CD4-positive, alpha-beta T cell treated with Interleukin-1 beta for 1 hour (primary cell): ENCODE results near the gene TOM1L2.
"Not testable (repeated sequence)": the region's sequence is repeated elsewhere in the genome, so short reads cannot be mapped to it uniquely, and the experiment has no call there.

Experiments
- DNase-seq, 2 donors: peaks; one replicate each; pipeline ENCODE4 v3.0.0-alpha.2; 2020 to 2022

TOM1L2 gene

GRCh38 chr17:17970699-17971430, 1.3 kb downstream of the TOM1L2 start:
- DNase-seq: no peak

- no peak for DNase-seq
Measured at GRCh38 chr17:17966399-17966798, 5.8 kb downstream of the TOM1L2 start.

- no peak for DNase-seq
Measured at GRCh38 chr17:17965152-17965721, 7.0 kb downstream of the TOM1L2 start.

GRCh38 chr17:17964710-17965109, 7.5 kb downstream of the TOM1L2 start:
- no peak for DNase-seq

GRCh38 chr17:17963694-17964436, 8.3 kb downstream of the TOM1L2 start:
- DNase-seq: no peak

GRCh38 chr17:17963066-17963465, 9.1 kb downstream of the TOM1L2 start:
- DNase-seq: no peak

GRCh38 chr17:17960500-17961030, 11.6 kb downstream of the TOM1L2 start:
- DNase-seq: no peak

- DNase-seq: peak in 1 of 2 donors; percentile 43
Measured at GRCh38 chr17:17959520-17960361, 12.5 kb downstream of the TOM1L2 start.

- no peak for DNase-seq
Measured at GRCh38 chr17:17958982-17959381, 13.2 kb downstream of the TOM1L2 start.

GRCh38 chr17:17957584-17957916, 14.7 kb downstream of the TOM1L2 start:
- no peak for DNase-seq

- not testable (repeated sequence) for DNase-seq
Measured at GRCh38 chr17:17955790-17956341, 16.3 kb downstream of the TOM1L2 start.

GRCh38 chr17:17954079-17954478, 18.1 kb downstream of the TOM1L2 start:
- no peak for DNase-seq

- no peak for DNase-seq
Measured at GRCh38 chr17:17952691-17953090, 19.5 kb downstream of the TOM1L2 start.

GRCh38 chr17:17951524-17951923, 20.7 kb downstream of the TOM1L2 start:
- no peak for DNase-seq

- DNase-seq: no peak
Measured at GRCh38 chr17:17950806-17951205, 21.4 kb downstream of the TOM1L2 start.

GRCh38 chr17:17950347-17950746, 21.9 kb downstream of the TOM1L2 start:
- DNase-seq: no peak

- DNase-seq: no peak
Measured at GRCh38 chr17:17947966-17948365, 24.2 kb downstream of the TOM1L2 start.

GRCh38 chr17:17947309-17947708, 24.9 kb downstream of the TOM1L2 start:
- DNase-seq: no peak

- DNase-seq: no peak
Measured at GRCh38 chr17:17946093-17946492, 26.1 kb downstream of the TOM1L2 start.

GRCh38 chr17:17944743-17945142, 27.5 kb downstream of the TOM1L2 start:
- no peak for DNase-seq

GRCh38 chr17:17944242-17944641, 28.0 kb downstream of the TOM1L2 start:
- no peak for DNase-seq

- no peak for DNase-seq
Measured at GRCh38 chr17:17943281-17943984, 28.8 kb downstream of the TOM1L2 start.
